RWPE2 (cell line): ENCODE results near the gene SRR.

Experiments used
- ATAC-seq: fragments of 200-7000 bp; cut with Tn5 transposase; 3 replicates; pipeline ENCODE4 v1.9.1; 2021; ENCODE audit warnings: low read depth
- DNase-seq: peaks from one replicate; pipeline ENCODE4 v3.0.0-alpha.2; 2020; ENCODE audit warnings: low spot score
- H3K27ac ChIP-seq: fragments of 450-650 bp; 2 replicates; pipeline ENCODE4 v1.5.1; 2017; ENCODE audit warnings: mild to moderate bottlenecking; ENCODE audit not compliant: poor library complexity, severe bottlenecking
- H3K27me3 ChIP-seq: fragments of 250-450 bp; sonication (Bioruptor Pico); 2 replicates; pipeline ENCODE4 v1.5.1; 2021; ENCODE audit warnings: mild to moderate bottlenecking, moderate library complexity; ENCODE audit not compliant: insufficient read depth, poor library complexity, severe bottlenecking
- H3K36me3 ChIP-seq: fragments of 250-450 bp; sonication (Bioruptor Pico); 2 replicates; pipeline ENCODE4 v1.5.1; 2020; ENCODE audit warnings: low read depth, mild to moderate bottlenecking, moderate library complexity
- H3K4me1 ChIP-seq: fragments of 250-450 bp; sonication (Bioruptor Pico); 2 replicates; pipeline ENCODE4 v1.5.1; 2021; ENCODE audit warnings: mild to moderate bottlenecking, moderate library complexity; ENCODE audit not compliant: insufficient read depth, poor library complexity, severe bottlenecking
- H3K4me3 ChIP-seq: fragments of 250-450 bp; sonication (Bioruptor Pico); 2 replicates; pipeline ENCODE4 v1.5.1; 2021; ENCODE audit warnings: mild to moderate bottlenecking, moderate library complexity; ENCODE audit not compliant: severe bottlenecking
- H3K9me3 ChIP-seq: fragments of 250-450 bp; sonication (Bioruptor Pico); 2 replicates; pipeline ENCODE4 v1.5.1; 2021; ENCODE audit warnings: mild to moderate bottlenecking, moderate library complexity; ENCODE audit not compliant: severe bottlenecking
- CTCF ChIP-seq: fragments of 450-650 bp; IDR thresholded peaks from one replicate; pipeline ENCODE4 v1.5.1; 2017; ENCODE audit warnings: mild to moderate bottlenecking, moderate library complexity; ENCODE audit not compliant: poor library complexity, severe bottlenecking

Gene SRR

GRCh38 chr17:2364763-2365116, 61.0 kb downstream of the SRR start:
- H3K4me1 ChIP-seq = peaks cover 8% of the 10 kb centered on the region
- DNase-seq (peak; percentile 55), ATAC-seq (no peak)
- H3K9me3 ChIP-seq = no peaks in the 10 kb centered on the region
- H3K27me3 ChIP-seq = no peaks in the 10 kb centered on the region
- no peak overlapping the region for H3K27ac ChIP-seq
- no peak overlapping the region for H3K4me3 ChIP-seq
- TF ChIP-seq CTCF = no peak
- peaks cover 4% of the 10 kb centered on the region; the same call in 1 of the 2 replicates for H3K36me3 ChIP-seq

GRCh38 chr17:2365132-2365531, 61.4 kb downstream of the SRR start:
- no peak for TF ChIP-seq CTCF
- H3K36me3 ChIP-seq = peaks cover 4% of the 10 kb centered on the region; the same call in 1 of the 2 replicates
- no peak overlapping the region for H3K27ac ChIP-seq
- no peak overlapping the region for H3K4me3 ChIP-seq
- DNase-seq = peak; percentile 59
- H3K9me3 ChIP-seq = no peaks in the 10 kb centered on the region
- H3K4me1 ChIP-seq = peaks cover 4% of the 10 kb centered on the region
- H3K27me3 ChIP-seq = no peaks in the 10 kb centered on the region
- no peak for ATAC-seq

- Histone ChIP-seq H3K27me3 (no peaks in the 10 kb centered on the region), H3K36me3 (peaks cover 4% of the 10 kb centered on the region; the same call in 1 of the 2 replicates), H3K27ac (no peak overlapping the region), H3K4me1 (no peaks in the 10 kb centered on the region), H3K9me3 (no peaks in the 10 kb centered on the region), H3K4me3 (no peak overlapping the region)
- DNase-seq (no peak), ATAC-seq (no peak)
- TF ChIP-seq CTCF = peak; percentile 16
Measured at GRCh38 chr17:2366747-2367494, 63.2 kb downstream of the SRR start.

- DNase-seq (no peak), ATAC-seq (no peak)
- TF ChIP-seq CTCF = no peak
- Histone ChIP-seq H3K27me3 (no peaks in the 10 kb centered on the region), H3K36me3 (peaks cover 9% of the 10 kb centered on the region), H3K27ac (no peak overlapping the region), H3K4me3 (no peak overlapping the region), H3K9me3 (no peaks in the 10 kb centered on the region), H3K4me1 (no peaks in the 10 kb centered on the region)
Measured at GRCh38 chr17:2368359-2368758, 64.6 kb downstream of the SRR start.

- ATAC-seq = no peak
- no peaks in the 10 kb centered on the region for H3K27me3 ChIP-seq
- TF ChIP-seq CTCF = no peak
- H3K27ac ChIP-seq = no peak overlapping the region
- no peak overlapping the region for H3K4me3 ChIP-seq
- H3K4me1 ChIP-seq = no peaks in the 10 kb centered on the region
- no peaks in the 10 kb centered on the region for H3K9me3 ChIP-seq
- peaks cover 5% of the 10 kb centered on the region for H3K36me3 ChIP-seq
- DNase-seq = no peak
Measured at GRCh38 chr17:2369039-2369438, 65.3 kb downstream of the SRR start.
